Activated CD4-positive, alpha-beta memory T cell treated with anti-CD3 and anti-CD28 coated beads for 36 hours (primary cell): ENCODE results near the gene CHERP. TPM values are rescaled to one million over a fixed set of nuclear protein-coding genes. Genes with fewer than 3 reads are reported as not detected.

Experiments
- CTCF ChIA-PET: fragments of 350-600 bp; sonication (Branson Sonifier 250); formaldehyde crosslinking; loops from one replicate; lab custom pipeline; 2021; ENCODE audit warnings: antibody characterized with exemption, inconsistent platforms; lab: Charles Lee
- POLR2A ChIA-PET: fragments of 350-600 bp; sonication (Branson Sonifier 250); formaldehyde crosslinking; loops from one replicate; lab custom pipeline; 2021; ENCODE audit warnings: antibody characterized with exemption; lab: Charles Lee
- DNase-seq: peaks from one replicate; pipeline ENCODE4 v3.0.0-alpha.2; 2020
- H3K27ac Mint-ChIP-seq: one replicate; pipeline ENCODE4 v1.8.0; 2021; ENCODE audit warnings: mixed read lengths
- H3K27me3 Mint-ChIP-seq: one replicate; pipeline ENCODE4 v1.8.0; 2021; ENCODE audit warnings: mixed read lengths
- H3K36me3 Mint-ChIP-seq: one replicate; pipeline ENCODE4 v1.8.0; 2021; ENCODE audit warnings: mixed read lengths
- H3K4me1 Mint-ChIP-seq: one replicate; pipeline ENCODE4 v1.8.0; 2021; ENCODE audit warnings: low read depth, mixed read lengths
- H3K4me3 Mint-ChIP-seq: one replicate; pipeline ENCODE4 v1.8.0; 2021; ENCODE audit warnings: mild to moderate bottlenecking, mixed read lengths
- H3K9me3 Mint-ChIP-seq: one replicate; pipeline ENCODE4 v1.8.0; 2021; ENCODE audit warnings: mixed read lengths
- intact Hi-C: fragments of 100-400 bp; cut with micrococcal nuclease; formaldehyde crosslinking; loops from one replicate; pipeline ENCODE4 v1.15.1; 2023
- total RNA-seq, 2 experiments: library from RNA; stranded (reverse); gene quantifications; one replicate each; pipeline ENCODE4 v1.2.3, GENCODE V29; 2021

Gene CHERP
- total RNA-seq, 2 experiments from 2014 or later, result 50.8 TPM

- intact Hi-C loops, result no loop called here
- Mint-ChIP-seq H3K4me1 (peaks cover 34% of the 10 kb centered on the region), H3K36me3 (peaks cover 50% of the 10 kb centered on the region), H3K4me3 (no peak overlapping the region), H3K27me3 (no peaks in the 10 kb centered on the region), H3K27ac (peak overlapping the region; percentile 38), H3K9me3 (no peaks in the 10 kb centered on the region)
- CTCF ChIA-PET, result no interaction called here
- DNase-seq, result no peak
- POLR2A ChIA-PET, result no interaction called here
Measured at GRCh38 chr19:16537111-16537510, 5.1 kb downstream of the CHERP start.

GRCh38 chr19:16536130-16536529, 6.1 kb downstream of the CHERP start:
- no peak overlapping the region for H3K4me3 Mint-ChIP-seq
- no peaks in the 10 kb centered on the region for H3K27me3 Mint-ChIP-seq
- no peak overlapping the region for H3K27ac Mint-ChIP-seq
- H3K9me3 Mint-ChIP-seq, result no peaks in the 10 kb centered on the region
- no peak for DNase-seq
- peaks cover 30% of the 10 kb centered on the region for H3K4me1 Mint-ChIP-seq
- POLR2A ChIA-PET, result no interaction called here
- intact Hi-C loops, result no loop called here
- CTCF ChIA-PET, result no interaction called here
- H3K36me3 Mint-ChIP-seq, result peaks cover 54% of the 10 kb centered on the region

DNA sequence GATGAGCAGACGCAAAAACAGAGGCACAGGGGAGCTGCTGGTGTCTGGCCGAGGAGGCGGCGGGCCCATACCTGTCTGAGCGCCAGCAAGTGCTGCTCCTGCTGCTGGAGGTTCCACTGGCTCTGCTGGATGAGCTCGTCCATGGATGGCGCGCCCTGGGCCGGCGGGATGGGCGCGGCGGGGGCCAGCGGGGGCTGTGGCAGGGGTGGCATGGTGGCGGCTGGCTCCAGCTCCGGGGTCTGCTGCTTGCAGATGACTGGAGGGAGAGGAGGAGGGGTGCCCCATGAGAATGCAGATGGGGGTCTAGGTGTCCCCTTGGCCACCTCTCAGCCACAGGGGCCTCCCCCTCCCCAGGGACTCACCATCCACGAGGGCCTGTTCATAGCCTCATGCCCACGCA, 6.9 kb downstream of the CHERP start:
- ChIA-PET POLR2A (no interaction called here), CTCF (no interaction called here)
- no peaks in the 10 kb centered on the region for H3K27me3 Mint-ChIP-seq
- H3K36me3 Mint-ChIP-seq, result peaks cover 53% of the 10 kb centered on the region
- DNase-seq, result no peak
- no peak overlapping the region for H3K27ac Mint-ChIP-seq
- H3K4me1 Mint-ChIP-seq, result peaks cover 26% of the 10 kb centered on the region
- H3K4me3 Mint-ChIP-seq, result no peak overlapping the region
- H3K9me3 Mint-ChIP-seq, result no peaks in the 10 kb centered on the region
- intact Hi-C loops, result no loop called here

- Mint-ChIP-seq H3K27ac (no peak overlapping the region), H3K36me3 (peaks cover 47% of the 10 kb centered on the region), H3K9me3 (no peaks in the 10 kb centered on the region), H3K27me3 (no peaks in the 10 kb centered on the region), H3K4me1 (peaks cover 6% of the 10 kb centered on the region), H3K4me3 (no peak overlapping the region)
- DNase-seq, result no peak
- ChIA-PET POLR2A (no interaction called here), CTCF (interaction anchor here (0.6 kb wide), 1 partner anchor 46 kb away, joined by 3 read pairs; no protein-coding TSS in a partner anchor)
- intact Hi-C loops, result no loop called here
Measured at GRCh38 chr19:16532440-16533234, 9.6 kb downstream of the CHERP start.

DNA sequence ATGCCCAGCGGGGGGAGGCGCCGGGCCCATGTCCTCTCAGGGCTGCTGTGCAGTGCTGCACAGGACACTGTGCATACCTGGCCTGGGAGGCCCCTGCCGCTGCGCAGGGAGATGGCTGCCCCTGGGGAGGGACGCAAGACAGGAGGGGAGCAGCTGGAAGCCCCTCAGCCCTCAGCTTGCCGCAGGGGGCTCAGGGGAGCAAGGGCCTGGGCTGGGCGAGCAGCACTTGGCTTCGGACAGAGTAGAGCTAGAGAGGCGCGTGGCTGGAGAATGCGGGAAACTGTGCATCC, 10.9 kb downstream of the CHERP start:
- H3K4me1 Mint-ChIP-seq, result no peaks in the 10 kb centered on the region
- no peaks in the 10 kb centered on the region for H3K9me3 Mint-ChIP-seq
- CTCF ChIA-PET, result no interaction called here
- H3K36me3 Mint-ChIP-seq, result peaks cover 48% of the 10 kb centered on the region
- intact Hi-C loops, result no loop called here
- no peak overlapping the region for H3K27ac Mint-ChIP-seq
- H3K27me3 Mint-ChIP-seq, result no peaks in the 10 kb centered on the region
- DNase-seq, result no peak
- POLR2A ChIA-PET, result no interaction called here
- H3K4me3 Mint-ChIP-seq, result no peak overlapping the region

DNA sequence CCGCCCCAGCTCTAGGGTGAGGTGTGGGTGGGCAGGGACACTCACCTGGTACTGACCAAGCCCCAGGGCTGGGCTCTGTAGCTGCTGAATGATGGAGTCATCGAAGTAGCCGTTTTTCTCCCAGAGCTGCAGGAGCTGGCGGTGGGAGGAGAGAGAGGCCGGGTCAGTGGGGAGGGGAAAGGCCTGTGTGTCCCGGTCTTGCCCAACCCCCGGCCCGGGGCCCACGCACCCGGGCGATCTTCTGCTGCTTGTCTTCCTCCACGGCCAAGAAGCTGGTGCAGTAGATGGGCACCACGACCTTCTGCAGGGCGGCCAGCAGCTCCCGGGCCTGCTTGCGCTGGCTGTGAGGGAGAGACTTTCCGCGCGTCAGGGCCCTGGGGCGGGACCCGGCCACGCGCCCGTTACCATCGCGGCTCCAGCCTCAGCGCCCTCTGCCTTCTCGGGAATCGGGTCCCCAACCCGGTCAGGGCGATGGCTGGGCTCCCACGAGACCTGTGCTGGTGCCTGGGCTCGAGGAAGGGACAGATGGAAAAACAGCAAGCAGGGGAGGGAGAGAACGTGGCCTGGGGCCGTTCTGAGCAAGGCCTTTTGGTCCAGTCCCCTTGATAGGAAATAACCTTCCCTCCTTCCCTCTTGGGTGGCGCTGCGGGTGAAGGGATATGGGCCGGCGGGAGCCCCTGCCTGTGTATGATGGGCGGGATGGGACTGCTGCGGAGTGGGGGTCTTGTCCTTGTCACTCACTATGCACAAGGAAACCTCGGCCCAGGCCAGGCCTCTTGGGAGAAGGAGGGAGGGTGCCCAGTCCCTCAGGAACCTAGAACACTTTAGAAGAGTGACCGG, 11.5 kb downstream of the CHERP start:
- Mint-ChIP-seq H3K27me3 (no peaks in the 10 kb centered on the region), H3K4me3 (no peak overlapping the region), H3K9me3 (no peaks in the 10 kb centered on the region), H3K27ac (no peak overlapping the region), H3K36me3 (peaks cover 47% of the 10 kb centered on the region), H3K4me1 (no peaks in the 10 kb centered on the region)
- intact Hi-C loops, result no loop called here
- CTCF ChIA-PET, result no interaction called here
- POLR2A ChIA-PET, result no interaction called here
- DNase-seq, result no peak

GRCh38 chr19:16529466-16530144, 12.6 kb downstream of the CHERP start:
- DNase-seq, result no peak
- Mint-ChIP-seq H3K27ac (no peak overlapping the region), H3K4me1 (no peaks in the 10 kb centered on the region), H3K36me3 (peaks cover 46% of the 10 kb centered on the region), H3K9me3 (no peaks in the 10 kb centered on the region), H3K4me3 (no peak overlapping the region), H3K27me3 (no peaks in the 10 kb centered on the region)
- intact Hi-C loops, result no loop called here
- ChIA-PET CTCF (no interaction called here), POLR2A (no interaction called here)

DNA sequence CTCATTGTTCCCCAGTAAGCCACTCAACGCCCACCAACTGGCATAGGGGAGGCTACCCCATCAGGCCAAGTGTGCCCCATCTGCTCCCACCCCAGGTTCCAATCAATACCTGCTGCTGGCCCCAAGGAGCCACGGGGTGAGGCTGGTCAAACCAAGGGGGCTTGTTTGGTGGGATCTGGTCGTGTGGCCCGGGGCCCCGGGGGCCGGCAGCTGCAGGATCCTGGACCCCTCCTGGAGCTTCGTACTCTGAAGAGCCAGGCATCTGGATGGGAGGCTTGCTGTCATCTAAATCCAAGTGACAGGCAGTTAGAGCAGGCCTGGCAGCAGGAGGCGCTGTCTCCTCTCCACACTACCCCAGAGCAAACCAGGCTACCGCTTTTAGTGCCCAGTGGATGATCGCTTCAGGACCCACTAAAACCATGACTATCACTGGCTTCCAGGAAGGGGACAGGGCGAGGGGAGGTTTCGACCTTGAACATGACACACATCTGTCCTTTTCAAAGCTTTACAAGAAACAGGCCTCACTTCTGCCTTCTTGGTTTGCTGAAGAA, 14.2 kb downstream of the CHERP start:
- H3K36me3 Mint-ChIP-seq, result peaks cover 39% of the 10 kb centered on the region
- H3K27ac Mint-ChIP-seq, result no peak overlapping the region
- intact Hi-C loops, result loop anchor here (1.0 kb wide), 1 partner anchor 84 kb away; no protein-coding TSS in a partner anchor
- peak; percentile 67 for DNase-seq
- H3K27me3 Mint-ChIP-seq, result no peaks in the 10 kb centered on the region
- ChIA-PET POLR2A (no interaction called here), CTCF (interaction anchor here (0.6 to 1.1 kb wide), 5 partner anchors 13 to 100 kb away, joined by 3 to 5 read pairs (median 3); partner anchors contain the start of gene MED26)
- no peak overlapping the region for H3K4me3 Mint-ChIP-seq
- H3K9me3 Mint-ChIP-seq, result no peaks in the 10 kb centered on the region
- no peaks in the 10 kb centered on the region for H3K4me1 Mint-ChIP-seq

DNA sequence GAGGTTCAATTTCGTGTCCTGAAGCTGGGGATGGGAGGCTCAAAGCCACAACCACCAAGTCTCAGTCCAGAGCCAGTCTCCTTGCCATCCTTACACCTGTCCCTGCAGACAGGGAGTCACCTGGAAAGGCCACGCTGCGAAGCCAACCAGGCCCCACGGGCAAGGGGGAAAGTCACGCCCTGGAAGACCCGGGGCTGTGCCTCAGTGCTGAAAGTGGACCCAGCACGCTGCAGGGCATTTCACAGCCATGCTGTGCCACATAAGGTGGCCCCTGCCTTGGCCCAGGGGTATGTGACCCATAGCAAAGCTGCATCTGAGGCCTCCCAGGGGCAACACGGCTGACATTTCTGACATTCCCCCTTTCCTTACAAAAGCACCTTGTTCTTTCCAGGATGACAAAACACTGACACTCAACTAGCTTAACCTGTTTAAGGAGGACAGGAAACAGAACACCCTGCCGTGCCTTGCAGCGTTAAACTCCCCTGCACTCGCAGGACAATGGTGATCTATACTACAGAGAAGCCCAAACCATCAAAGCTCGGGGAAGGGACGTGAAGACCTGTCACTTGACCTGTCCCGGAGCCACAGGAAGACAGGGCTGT, 14.8 kb downstream of the CHERP start:
- POLR2A ChIA-PET, result no interaction called here
- H3K27ac Mint-ChIP-seq, result no peak overlapping the region
- DNase-seq, result no peak
- intact Hi-C loops, result no loop called here
- no peaks in the 10 kb centered on the region for H3K4me1 Mint-ChIP-seq
- peaks cover 44% of the 10 kb centered on the region for H3K36me3 Mint-ChIP-seq
- H3K9me3 Mint-ChIP-seq, result no peaks in the 10 kb centered on the region
- no peaks in the 10 kb centered on the region for H3K27me3 Mint-ChIP-seq
- H3K4me3 Mint-ChIP-seq, result no peak overlapping the region
- CTCF ChIA-PET, result interaction anchor here (0.6 to 1.1 kb wide), 4 partner anchors 13 to 101 kb away, joined by 3 to 5 read pairs (median 3); partner anchors contain the start of gene MED26

DNA sequence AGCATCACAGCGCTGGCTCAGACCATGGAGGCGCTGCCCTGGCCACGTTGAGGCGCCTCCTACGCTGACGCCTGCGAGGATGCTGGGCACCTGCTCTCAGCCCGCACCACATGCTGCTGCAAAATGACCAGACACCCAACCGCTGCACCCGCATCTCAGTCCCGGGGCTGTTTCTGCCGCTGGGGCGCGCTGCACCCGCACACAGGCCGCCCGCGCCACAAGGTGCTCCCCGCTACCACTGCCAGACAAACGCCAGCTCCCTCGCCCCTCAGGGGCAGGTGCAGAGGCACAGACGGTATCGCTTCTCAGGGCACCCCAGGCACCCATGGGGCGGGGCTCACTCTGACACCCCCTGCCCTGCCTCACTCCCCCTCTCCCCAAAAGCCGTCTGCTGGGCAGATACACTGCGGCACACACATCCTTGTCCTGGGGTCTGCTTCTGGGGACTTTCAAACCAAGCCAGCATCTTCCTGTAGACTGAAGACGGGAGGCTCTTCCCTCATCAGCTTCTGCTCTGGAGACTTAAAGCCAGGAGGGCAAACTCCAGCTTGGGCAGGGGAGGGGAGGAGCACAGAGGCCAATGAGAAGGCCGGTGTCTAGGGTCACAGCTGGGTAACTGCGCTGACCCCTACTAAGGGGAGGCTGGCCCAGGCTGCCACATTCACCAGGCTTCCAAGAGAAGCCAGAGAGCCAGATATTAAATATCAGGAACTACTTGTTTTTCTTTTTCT, 16.3 kb downstream of the CHERP start:
- Mint-ChIP-seq H3K36me3 (peaks cover 33% of the 10 kb centered on the region), H3K9me3 (no peaks in the 10 kb centered on the region), H3K4me1 (no peaks in the 10 kb centered on the region), H3K27ac (no peak overlapping the region), H3K4me3 (no peak overlapping the region), H3K27me3 (no peaks in the 10 kb centered on the region)
- ChIA-PET CTCF (no interaction called here), POLR2A (no interaction called here)
- intact Hi-C loops, result no loop called here
- DNase-seq, result no peak

DNA sequence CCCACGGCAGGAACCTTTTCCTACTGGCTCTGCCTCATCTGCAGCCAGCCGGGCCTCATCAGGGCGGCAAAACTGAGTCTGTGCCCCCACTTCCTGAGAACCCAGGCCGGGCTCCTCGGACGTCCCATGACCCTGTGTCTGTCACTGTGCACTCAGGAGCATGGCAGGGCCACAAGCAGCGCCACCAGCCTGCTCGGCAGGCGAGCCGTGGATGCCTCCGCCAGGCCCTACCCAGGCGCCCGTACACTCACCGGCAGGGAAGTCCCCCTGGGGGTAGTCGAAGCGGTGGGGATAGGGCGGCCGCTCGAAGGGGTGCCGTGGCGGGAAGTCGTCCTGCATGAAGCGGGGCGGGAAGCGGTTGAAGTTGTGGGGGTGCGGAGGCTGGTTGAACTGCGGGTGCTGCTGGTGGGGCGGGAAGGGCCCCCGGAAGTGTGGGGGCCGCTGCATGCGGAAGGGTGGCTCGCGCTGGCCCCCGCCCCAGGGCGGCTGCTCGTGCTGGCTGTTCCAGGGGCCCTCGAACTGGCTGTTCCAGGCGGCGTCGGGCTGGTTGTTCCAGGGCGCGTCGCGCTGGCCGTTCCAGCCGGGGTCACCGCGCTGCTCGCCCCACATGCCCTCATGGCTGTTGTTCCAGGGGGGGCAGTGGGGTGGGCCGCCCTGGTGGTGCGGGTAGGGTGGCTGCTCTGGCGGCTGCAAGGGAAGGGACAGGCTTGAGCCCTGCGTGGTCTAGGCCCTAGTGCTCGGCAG, 17.1 kb downstream of the CHERP start:
- H3K27me3 Mint-ChIP-seq, result no peaks in the 10 kb centered on the region
- ChIA-PET CTCF (no interaction called here), POLR2A (no interaction called here)
- H3K9me3 Mint-ChIP-seq, result no peaks in the 10 kb centered on the region
- H3K36me3 Mint-ChIP-seq, result peaks cover 39% of the 10 kb centered on the region
- DNase-seq, result no peak
- intact Hi-C loops, result no loop called here
- no peak overlapping the region for H3K27ac Mint-ChIP-seq
- no peak overlapping the region for H3K4me3 Mint-ChIP-seq
- no peaks in the 10 kb centered on the region for H3K4me1 Mint-ChIP-seq
